ENCODE measurements around the gene GALNT14.

GALNT14 gene

DNA sequence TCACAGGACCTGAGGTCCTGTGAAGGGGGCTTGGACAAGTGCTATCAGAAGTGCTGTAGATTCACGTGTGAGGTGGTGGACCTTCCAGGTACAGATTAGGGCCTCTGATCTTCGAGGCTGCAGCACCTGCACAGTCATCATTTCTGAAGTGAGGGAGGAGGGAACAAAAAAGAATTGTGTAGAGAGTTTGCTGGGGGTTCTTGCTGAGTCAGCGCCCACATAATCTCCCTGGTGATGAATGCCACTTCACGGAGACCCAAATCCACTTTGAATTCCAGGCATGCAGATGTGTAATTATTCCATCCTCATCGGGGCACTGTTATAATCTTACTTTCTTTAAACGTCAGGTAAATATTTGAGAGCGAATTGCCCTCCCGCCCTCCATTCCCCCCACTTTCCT is 202.4 kb downstream of the GALNT14 start:
- H3K4me3 ChIP-seq (ENCODE audit: low read depth, low read length) = no peak overlapping the region
- H3K27me3 ChIP-seq (ENCODE audit: insufficient read depth, low read depth, severe bottlenecking) = peaks cover 80% of the 10 kb centered on the region
- no peak overlapping the region for H3K27ac ChIP-seq
- no peak for DNase-seq
- TF ChIP-seq, protein P1, sequence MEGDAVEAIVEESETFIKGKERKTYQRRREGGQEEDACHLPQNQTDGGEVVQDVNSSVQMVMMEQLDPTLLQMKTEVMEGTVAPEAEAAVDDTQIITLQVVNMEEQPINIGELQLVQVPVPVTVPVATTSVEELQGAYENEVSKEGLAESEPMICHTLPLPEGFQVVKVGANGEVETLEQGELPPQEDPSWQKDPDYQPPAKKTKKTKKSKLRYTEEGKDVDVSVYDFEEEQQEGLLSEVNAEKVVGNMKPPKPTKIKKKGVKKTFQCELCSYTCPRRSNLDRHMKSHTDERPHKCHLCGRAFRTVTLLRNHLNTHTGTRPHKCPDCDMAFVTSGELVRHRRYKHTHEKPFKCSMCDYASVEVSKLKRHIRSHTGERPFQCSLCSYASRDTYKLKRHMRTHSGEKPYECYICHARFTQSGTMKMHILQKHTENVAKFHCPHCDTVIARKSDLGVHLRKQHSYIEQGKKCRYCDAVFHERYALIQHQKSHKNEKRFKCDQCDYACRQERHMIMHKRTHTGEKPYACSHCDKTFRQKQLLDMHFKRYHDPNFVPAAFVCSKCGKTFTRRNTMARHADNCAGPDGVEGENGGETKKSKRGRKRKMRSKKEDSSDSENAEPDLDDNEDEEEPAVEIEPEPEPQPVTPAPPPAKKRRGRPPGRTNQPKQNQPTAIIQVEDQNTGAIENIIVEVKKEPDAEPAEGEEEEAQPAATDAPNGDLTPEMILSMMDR (IDR thresholded peaks at IDR 0.05; ENCODE audit: low read depth, low read length) = no peak
- no peaks in the 10 kb centered on the region for H3K36me3 ChIP-seq
- H3K9me3 ChIP-seq (ENCODE audit: severe bottlenecking) = no peaks in the 10 kb centered on the region

DNA sequence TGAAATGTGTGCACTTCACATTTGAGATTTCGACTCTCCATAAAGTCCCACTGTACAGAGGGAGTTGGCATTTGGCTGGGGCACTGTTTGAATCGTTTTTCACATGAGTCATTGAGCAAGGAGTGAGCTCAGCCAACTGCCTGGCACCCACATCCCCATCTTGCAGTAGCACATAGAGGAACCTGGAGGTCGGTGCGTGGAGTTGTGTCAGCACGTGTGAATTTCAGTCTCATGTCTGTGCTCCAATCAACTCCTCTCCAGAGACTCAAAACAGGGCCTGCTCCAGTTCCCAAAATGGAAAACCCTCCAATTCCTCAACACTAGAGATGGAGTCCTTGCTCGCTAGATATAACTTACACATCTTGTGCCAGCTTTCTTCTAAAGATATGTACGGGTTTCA is 204.2 kb downstream of the GALNT14 start:
- Histone ChIP-seq H3K4me3 (ENCODE audit: low read depth, low read length) (no peak overlapping the region), H3K27ac (no peak overlapping the region), H3K9me3 (ENCODE audit: severe bottlenecking) (no peaks in the 10 kb centered on the region), H3K27me3 (ENCODE audit: insufficient read depth, low read depth, severe bottlenecking) (peaks cover 77% of the 10 kb centered on the region), H3K36me3 (no peaks in the 10 kb centered on the region)
- TF ChIP-seq, protein P1 (IDR thresholded peaks at IDR 0.05; ENCODE audit: low read depth, low read length) = no peak
- DNase-seq = no peak

DNA sequence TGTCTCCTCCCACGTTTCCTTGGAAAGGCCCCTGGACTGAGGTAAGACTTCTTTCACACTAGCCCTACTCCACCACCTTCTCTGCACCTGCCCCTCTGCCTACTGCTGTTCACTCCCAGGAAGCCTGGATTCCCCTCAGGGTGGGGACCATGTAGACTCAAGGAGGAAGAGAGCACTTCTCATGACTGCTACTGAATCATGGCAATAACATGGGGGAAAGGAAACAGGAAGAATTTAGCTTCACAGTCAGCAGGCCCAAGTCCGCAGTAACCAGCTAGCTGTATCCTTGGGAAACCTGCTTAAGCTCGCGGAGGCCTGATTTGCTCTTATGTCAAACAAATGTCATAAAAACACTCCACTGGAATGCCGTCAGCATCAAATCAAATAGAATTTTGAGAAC is 204.7 kb downstream of the GALNT14 start:
- TF ChIP-seq, protein P1 (IDR thresholded peaks at IDR 0.05; ENCODE audit: low read depth, low read length) = no peak
- H3K4me3 ChIP-seq (ENCODE audit: low read depth, low read length) = no peak overlapping the region
- H3K36me3 ChIP-seq = no peaks in the 10 kb centered on the region
- no peaks in the 10 kb centered on the region for H3K9me3 ChIP-seq (ENCODE audit: severe bottlenecking)
- H3K27me3 ChIP-seq (ENCODE audit: insufficient read depth, low read depth, severe bottlenecking) = peaks cover 74% of the 10 kb centered on the region
- DNase-seq = no peak
- H3K27ac ChIP-seq = no peak overlapping the region

DNA sequence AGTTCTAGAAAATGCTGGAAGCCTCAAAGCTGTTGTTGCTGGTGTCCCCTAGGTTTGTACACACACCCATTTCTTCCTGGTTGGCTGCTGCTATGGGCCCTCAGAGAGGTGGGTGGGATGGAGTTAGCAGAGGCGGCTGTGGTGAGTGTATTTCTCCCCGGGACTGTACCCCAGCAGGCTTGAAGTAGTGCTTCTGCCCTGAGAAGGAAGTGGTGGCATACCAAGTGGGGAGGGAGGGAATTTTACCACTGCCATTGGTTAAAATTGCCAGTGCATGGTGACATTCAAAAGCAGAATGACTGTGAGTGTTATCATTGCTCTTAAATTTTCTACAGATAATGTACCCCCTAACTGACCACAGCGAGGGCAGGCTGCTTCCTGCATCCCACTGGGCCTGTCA is 205.4 kb downstream of the GALNT14 start:
- Histone ChIP-seq H3K27me3 (ENCODE audit: insufficient read depth, low read depth, severe bottlenecking) (peaks cover 71% of the 10 kb centered on the region), H3K4me3 (ENCODE audit: low read depth, low read length) (no peak overlapping the region), H3K27ac (no peak overlapping the region), H3K9me3 (ENCODE audit: severe bottlenecking) (no peaks in the 10 kb centered on the region), H3K36me3 (no peaks in the 10 kb centered on the region)
- no peak for DNase-seq
- TF ChIP-seq, protein P1 (IDR thresholded peaks at IDR 0.05; ENCODE audit: low read depth, low read length) = no peak

DNA sequence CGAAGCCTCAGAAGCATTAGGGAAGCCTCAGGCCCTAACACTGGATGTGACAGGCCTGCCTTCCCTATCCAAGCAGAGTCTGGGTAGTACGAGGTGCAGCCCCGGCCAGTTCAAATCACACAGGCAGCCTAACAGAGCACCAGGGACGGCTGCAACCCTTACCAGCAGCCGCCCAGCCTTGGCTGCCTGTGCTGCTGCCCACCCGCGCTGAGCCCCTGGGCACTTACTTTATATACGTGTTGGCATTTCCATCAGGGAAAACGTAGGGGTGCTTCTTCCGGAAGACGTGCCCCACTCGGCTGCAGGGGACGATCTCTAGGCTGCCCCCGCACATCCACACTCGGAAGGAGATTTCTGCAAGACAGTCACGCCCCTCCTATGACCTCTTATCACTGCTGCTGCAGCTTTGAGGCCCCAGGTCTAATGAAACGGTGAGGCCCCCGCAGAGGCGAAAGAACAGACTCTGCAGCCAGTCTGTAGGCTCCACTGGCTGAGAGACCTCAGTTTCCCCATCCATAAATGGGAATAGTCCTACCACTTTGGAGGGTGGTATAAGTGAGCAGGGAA is 206.3 kb downstream of the GALNT14 start:
- Histone ChIP-seq H3K4me3 (ENCODE audit: low read depth, low read length) (no peak overlapping the region), H3K27ac (no peak overlapping the region), H3K27me3 (ENCODE audit: insufficient read depth, low read depth, severe bottlenecking) (peaks cover 71% of the 10 kb centered on the region), H3K36me3 (no peaks in the 10 kb centered on the region), H3K9me3 (ENCODE audit: severe bottlenecking) (no peaks in the 10 kb centered on the region)
- DNase-seq = no peak
- TF ChIP-seq, protein P1 (IDR thresholded peaks at IDR 0.05; ENCODE audit: low read depth, low read length) = no peak

DNA sequence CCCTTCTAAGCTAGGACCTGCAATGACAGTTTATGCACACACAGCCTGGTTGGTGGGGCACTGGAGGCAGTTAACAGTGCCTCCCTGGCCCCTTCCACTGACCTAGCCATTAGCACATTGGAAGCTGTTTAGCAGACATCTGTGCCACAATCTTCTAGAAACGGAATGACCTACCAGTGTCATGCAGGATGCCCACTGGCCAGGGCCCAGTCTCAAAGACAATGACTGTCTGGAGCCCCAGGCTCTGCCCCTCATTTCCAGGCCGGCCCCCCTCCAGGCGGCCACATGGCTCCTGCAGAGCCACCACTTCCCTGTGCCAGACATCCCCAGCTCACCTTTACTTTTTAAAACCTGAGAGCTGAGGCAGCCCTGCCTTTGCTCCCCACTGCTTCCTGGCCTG is 207.5 kb downstream of the GALNT14 start:
- DNase-seq = no peak
- TF ChIP-seq, protein P1 (IDR thresholded peaks at IDR 0.05; ENCODE audit: low read depth, low read length) = no peak
- no peak overlapping the region for H3K4me3 ChIP-seq (ENCODE audit: low read depth, low read length)
- no peaks in the 10 kb centered on the region for H3K36me3 ChIP-seq
- H3K9me3 ChIP-seq (ENCODE audit: severe bottlenecking) = no peaks in the 10 kb centered on the region
- H3K27me3 ChIP-seq (ENCODE audit: insufficient read depth, low read depth, severe bottlenecking) = peaks cover 59% of the 10 kb centered on the region
- H3K27ac ChIP-seq = no peak overlapping the region
